ENCODE results near the gene GTF2F2.

DNA sequence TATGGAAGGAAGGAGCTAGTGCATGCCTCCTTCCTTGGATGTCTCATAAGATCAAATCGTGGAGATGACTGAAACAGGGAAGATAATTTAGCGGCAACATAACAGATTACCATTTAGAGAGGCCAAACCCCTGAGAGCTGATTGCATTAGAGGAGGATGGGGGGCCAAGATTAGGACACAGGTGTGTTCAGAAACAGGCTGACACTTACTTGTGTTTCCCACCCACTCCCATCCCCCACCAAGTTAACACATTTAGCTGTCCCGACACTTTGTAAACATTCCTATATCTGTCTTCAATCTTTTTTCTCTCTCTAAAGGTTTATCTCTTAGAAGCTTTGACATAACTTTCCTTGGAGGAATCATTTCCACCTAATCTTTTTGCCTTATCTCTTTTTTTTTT lies 129.4 kb downstream of the GTF2F2 start:
- TF ChIP-seq POLR2A (IDR thresholded peaks at IDR 0.05) (no peak), CTCF (IDR thresholded peaks at IDR 0.05) (no peak)
